DND-41 (cell line): ENCODE measurements around the gene SDK2.

Source experiments
- ATAC-seq: fragments of 200-7000 bp; cut with Tn5 transposase; 3 replicates; pipeline ENCODE4 v1.9.1; 2021; ENCODE audit warnings: low read depth; ENCODE audit not compliant: insufficient read depth
- DNase-seq: peaks from one replicate; pipeline ENCODE4 v3.0.0-alpha.2; 2020
- H2AFZ ChIP-seq: 2 replicates; pipeline ENCODE4 v1.6.0; 2012; ENCODE audit warnings: low read depth, low read length
- H3K27ac ChIP-seq: 2 replicates; pipeline ENCODE4 v1.5.1; 2012; ENCODE audit warnings: low read length, inconsistent platforms
- H3K27me3 ChIP-seq: fragments of 200-600 bp; sonication (generic); 2 replicates; pipeline ENCODE4 v1.6.0; 2012; ENCODE audit warnings: low read length, mild to moderate bottlenecking, inconsistent platforms; ENCODE audit not compliant: insufficient read depth, poor library complexity
- H3K36me3 ChIP-seq: 2 replicates; pipeline ENCODE4 v1.5.1; 2012; ENCODE audit warnings: low read length, inconsistent platforms; ENCODE audit not compliant: insufficient read depth
- H3K4me1 ChIP-seq: 2 replicates; pipeline ENCODE4 v1.5.1; 2012; ENCODE audit warnings: mild to moderate bottlenecking, low read length; ENCODE audit not compliant: insufficient read depth
- H3K4me2 ChIP-seq: 2 replicates; pipeline ENCODE4 v1.6.0; 2012; ENCODE audit warnings: mild to moderate bottlenecking, moderate library complexity, low read length, inconsistent platforms; ENCODE audit not compliant: insufficient read depth
- H3K4me3 ChIP-seq, 2 experiments: fragments of 200-600 bp in 1 of 2; shearing (Covaris generic) in 1 of 2; 2 replicates each; pipeline ENCODE4 v1.5.1; 2012 to 2016; ENCODE audit warnings: inconsistent platforms in 2 of 2, low read length in 2 of 2, mild to moderate bottlenecking in 2 of 2, low read depth in 1 of 2, moderate library complexity in 1 of 2
- H3K79me2 ChIP-seq: 2 replicates; pipeline ENCODE4 v1.6.0; 2012; ENCODE audit warnings: low read length, inconsistent platforms; ENCODE audit not compliant: insufficient read depth
- H3K9ac ChIP-seq: 2 replicates; pipeline ENCODE4 v1.6.0; 2012; ENCODE audit warnings: low read depth, mild to moderate bottlenecking, inconsistent platforms, low read length, moderate library complexity
- H3K9me3 ChIP-seq: 2 replicates; pipeline ENCODE4 v1.5.1; 2012; ENCODE audit warnings: low read length, moderate library complexity, mild to moderate bottlenecking, inconsistent platforms; ENCODE audit not compliant: insufficient read depth, severe bottlenecking
- H4K20me1 ChIP-seq: 2 replicates; pipeline ENCODE4 v1.6.0; 2012; ENCODE audit warnings: low read length; ENCODE audit not compliant: insufficient read depth
- EZH2 ChIP-seq: IDR thresholded peaks from 3 replicates; pipeline ENCODE4 v1.6.1; 2012; ENCODE audit warnings: borderline replicate concordance, low read depth, mild to moderate bottlenecking, moderate library complexity, low read length, inconsistent platforms; ENCODE audit not compliant: severe bottlenecking
- TF ChIP-seq, protein P1 (sequence below): IDR thresholded peaks from 2 replicates; pipeline ENCODE4 v1.5.1; 2012; ENCODE audit warnings: borderline replicate concordance, low read length, moderate library complexity, mild to moderate bottlenecking; ENCODE audit not compliant: poor library complexity, severe bottlenecking; ENCODE audit errors: extremely low read depth

SDK2 gene

DNA sequence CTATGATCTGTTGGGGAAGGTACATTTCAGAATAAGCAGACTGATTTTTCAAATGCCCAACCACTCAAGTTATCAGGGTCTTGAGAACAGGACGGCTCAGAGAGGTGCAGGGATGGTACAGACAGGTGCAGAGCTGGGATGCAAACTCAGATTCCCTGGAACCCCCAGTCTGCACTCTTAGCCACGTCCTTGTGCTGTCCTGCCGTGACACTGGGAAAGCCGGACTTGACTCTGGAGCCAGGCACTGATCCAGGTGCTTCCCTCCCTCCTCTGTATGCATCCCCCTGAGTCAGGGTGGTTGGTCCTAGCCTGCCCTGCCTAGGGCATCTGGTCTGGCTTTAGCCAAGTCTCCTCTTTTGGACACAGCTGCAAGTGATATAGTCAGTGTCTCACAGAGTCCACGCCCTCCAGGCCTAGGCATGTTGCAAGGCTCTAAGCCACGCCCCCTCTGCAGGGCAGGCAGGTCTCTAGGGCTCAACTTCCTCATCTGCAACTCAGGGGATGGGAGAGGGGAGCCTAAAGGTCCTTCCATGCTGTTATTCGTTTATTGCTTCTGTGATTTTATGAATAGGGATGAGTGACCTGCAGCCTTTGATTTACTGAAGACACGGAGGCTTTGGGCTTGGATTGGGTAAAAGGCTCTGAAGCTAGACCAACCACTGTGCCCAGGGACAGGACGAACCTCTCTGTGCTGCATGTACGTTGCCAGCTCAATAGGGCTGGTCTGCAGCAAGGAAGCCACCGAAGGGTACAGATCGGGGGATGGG, 97.3 kb downstream of the SDK2 start:
- TF ChIP-seq EZH2, result no peak
- TF ChIP-seq, protein P1, sequence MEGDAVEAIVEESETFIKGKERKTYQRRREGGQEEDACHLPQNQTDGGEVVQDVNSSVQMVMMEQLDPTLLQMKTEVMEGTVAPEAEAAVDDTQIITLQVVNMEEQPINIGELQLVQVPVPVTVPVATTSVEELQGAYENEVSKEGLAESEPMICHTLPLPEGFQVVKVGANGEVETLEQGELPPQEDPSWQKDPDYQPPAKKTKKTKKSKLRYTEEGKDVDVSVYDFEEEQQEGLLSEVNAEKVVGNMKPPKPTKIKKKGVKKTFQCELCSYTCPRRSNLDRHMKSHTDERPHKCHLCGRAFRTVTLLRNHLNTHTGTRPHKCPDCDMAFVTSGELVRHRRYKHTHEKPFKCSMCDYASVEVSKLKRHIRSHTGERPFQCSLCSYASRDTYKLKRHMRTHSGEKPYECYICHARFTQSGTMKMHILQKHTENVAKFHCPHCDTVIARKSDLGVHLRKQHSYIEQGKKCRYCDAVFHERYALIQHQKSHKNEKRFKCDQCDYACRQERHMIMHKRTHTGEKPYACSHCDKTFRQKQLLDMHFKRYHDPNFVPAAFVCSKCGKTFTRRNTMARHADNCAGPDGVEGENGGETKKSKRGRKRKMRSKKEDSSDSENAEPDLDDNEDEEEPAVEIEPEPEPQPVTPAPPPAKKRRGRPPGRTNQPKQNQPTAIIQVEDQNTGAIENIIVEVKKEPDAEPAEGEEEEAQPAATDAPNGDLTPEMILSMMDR, result no peak
- H3K9ac ChIP-seq, result no peak overlapping the region
- no peaks in the 10 kb centered on the region for H3K36me3 ChIP-seq
- H3K4me2 ChIP-seq, result no peak overlapping the region
- no peak overlapping the region for H3K4me3 ChIP-seq
- no peaks in the 10 kb centered on the region; the same call in 1 of the 2 replicates for H3K4me1 ChIP-seq
- ATAC-seq (peak; percentile 62; the same call in 2 of the 3 replicates), DNase-seq (peak; percentile 18)
- no peaks in the 10 kb centered on the region for H3K27me3 ChIP-seq
- H2AFZ ChIP-seq, result no peak overlapping the region
- no peaks in the 10 kb centered on the region for H3K79me2 ChIP-seq
- no peaks in the 10 kb centered on the region for H4K20me1 ChIP-seq
- no peak overlapping the region for H3K27ac ChIP-seq
- no peaks in the 10 kb centered on the region for H3K9me3 ChIP-seq

DNA sequence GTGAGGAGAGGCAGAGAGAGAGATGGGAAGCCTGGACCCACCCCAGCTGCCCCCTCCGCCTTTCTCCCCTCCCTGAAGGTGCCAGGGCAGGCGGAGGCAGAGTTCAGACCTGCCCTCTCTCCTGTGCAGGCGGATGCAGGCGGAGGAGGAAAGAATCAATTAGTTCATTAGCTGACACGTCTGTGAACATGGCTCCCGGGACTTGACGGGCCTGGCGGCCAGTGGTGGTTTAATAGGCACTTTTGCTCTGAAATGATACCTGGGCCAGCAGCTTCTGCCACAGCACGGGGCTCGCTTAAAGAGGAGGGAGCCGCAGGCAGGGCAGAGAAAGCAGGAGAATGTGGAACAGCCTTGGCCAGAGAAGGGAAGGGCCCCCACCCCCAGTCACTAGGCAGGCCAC, 98.1 kb downstream of the SDK2 start:
- ATAC-seq (no peak), DNase-seq (no peak)
- no peaks in the 10 kb centered on the region for H3K27me3 ChIP-seq
- no peak overlapping the region for H3K9ac ChIP-seq
- TF ChIP-seq EZH2, result no peak
- TF ChIP-seq, protein P1, result no peak
- H3K27ac ChIP-seq, result no peak overlapping the region
- no peaks in the 10 kb centered on the region for H3K79me2 ChIP-seq
- H3K36me3 ChIP-seq, result no peaks in the 10 kb centered on the region
- no peaks in the 10 kb centered on the region; the same call in 1 of the 2 replicates for H3K4me1 ChIP-seq
- H2AFZ ChIP-seq, result no peak overlapping the region
- no peaks in the 10 kb centered on the region for H4K20me1 ChIP-seq
- H3K4me2 ChIP-seq, result no peak overlapping the region
- no peaks in the 10 kb centered on the region for H3K9me3 ChIP-seq
- no peak overlapping the region for H3K4me3 ChIP-seq

DNA sequence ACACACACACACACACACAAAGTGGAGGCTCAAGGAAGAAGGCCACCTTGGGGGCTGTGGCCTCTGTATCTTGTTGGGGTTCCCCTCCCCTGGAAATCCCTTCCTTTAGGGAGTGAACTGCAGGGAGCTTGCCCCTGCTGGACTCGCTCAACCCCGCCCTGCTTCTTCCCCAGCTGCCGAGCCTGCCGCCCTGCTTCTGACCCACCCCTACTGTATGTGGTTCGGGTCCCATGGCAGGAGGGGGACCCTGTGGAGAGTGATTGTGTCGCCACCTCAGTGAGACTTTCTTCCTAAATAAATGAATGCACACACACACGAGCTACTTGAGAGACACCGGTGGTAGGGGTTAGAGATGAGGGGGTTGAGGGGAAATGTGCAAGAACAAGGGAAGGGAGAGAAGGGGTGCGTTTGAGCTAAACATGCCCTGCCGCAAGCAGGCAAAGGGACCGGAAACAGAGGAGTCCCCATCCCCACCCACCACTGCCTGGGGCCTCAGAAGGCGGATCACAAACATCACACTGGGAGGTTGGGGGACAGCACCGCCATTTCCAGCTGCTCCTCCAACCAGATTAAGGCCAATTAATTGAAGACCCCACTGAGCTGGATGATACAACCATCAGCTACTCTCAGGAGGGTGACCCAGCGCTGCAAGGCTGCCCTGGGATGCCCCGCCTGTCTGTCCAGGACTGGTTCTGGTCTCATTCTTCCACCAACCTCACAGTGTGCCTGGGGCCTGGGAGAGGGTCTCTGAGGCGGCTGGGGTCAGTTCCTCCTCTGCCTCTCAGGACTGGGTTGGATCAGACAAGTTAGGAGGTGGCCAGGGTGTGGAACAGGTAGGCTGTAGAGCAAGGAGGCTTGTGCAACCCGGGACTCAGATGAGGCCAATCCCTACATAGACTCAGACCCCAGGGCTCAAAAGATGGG, 98.9 kb downstream of the SDK2 start:
- DNase-seq (no peak), ATAC-seq (no peak)
- Histone ChIP-seq H3K27me3 (no peaks in the 10 kb centered on the region), H3K4me1 (no peaks in the 10 kb centered on the region; the same call in 1 of the 2 replicates), H3K36me3 (no peaks in the 10 kb centered on the region), H4K20me1 (no peaks in the 10 kb centered on the region), H2AFZ (no peak overlapping the region), H3K9me3 (no peaks in the 10 kb centered on the region), H3K4me2 (no peak overlapping the region), H3K9ac (no peak overlapping the region), H3K79me2 (no peaks in the 10 kb centered on the region), H3K27ac (no peak overlapping the region), H3K4me3 (no peak overlapping the region)
- TF ChIP-seq, protein P1, result no peak
- no peak for TF ChIP-seq EZH2
